Epithelial cell of proximal tubule (primary cell): ENCODE measurements around the gene SCN2A. TPM values are rescaled to one million over a fixed set of nuclear protein-coding genes. Genes with fewer than 3 reads are reported as not detected.

Experiments used
- DNase-seq: peaks from one replicate; pipeline ENCODE4 v3.0.0-alpha.2; 2011; ENCODE audit warnings: low read depth
- H3K4me3 ChIP-seq: 2 replicates; pipeline ENCODE4 v1.5.1; 2011; ENCODE audit warnings: low read depth, mild to moderate bottlenecking, low read length
- CTCF ChIP-seq: conservative IDR thresholded peaks from 2 replicates; pipeline ENCODE4 v1.5.1; 2012; ENCODE audit warnings: low read depth, mild to moderate bottlenecking, low read length
- total RNA-seq: library from RNA; depleted of rRNA; stranded (reverse); fragments of >200 nt; gene quantifications from 2 replicates; pipeline ENCODE4 v1.2.3, GENCODE V29; 2015

Gene SCN2A
- total RNA-seq, 1 donor from 2014 or later = under 0.01 TPM

GRCh38 chr2:165277295-165277694, 38.1 kb downstream of the SCN2A start:
- DNase-seq = no peak
- H3K4me3 ChIP-seq = no peak overlapping the region
- no peak for TF ChIP-seq CTCF

- no peak overlapping the region for H3K4me3 ChIP-seq
- no peak for DNase-seq
- TF ChIP-seq CTCF = no peak
These were observed 38.8 kb downstream of the SCN2A start for GRCh38 chr2:165277860-165278656.

- DNase-seq = no peak
- TF ChIP-seq CTCF = no peak
- no peak overlapping the region for H3K4me3 ChIP-seq
These were observed 41.1 kb downstream of the SCN2A start for GRCh38 chr2:165280356-165280755.

- no peak overlapping the region for H3K4me3 ChIP-seq
- no peak for DNase-seq
- TF ChIP-seq CTCF = no peak
These were observed 42.2 kb downstream of the SCN2A start for GRCh38 chr2:165281387-165281786.

GRCh38 chr2:165283342-165283741, 44.1 kb downstream of the SCN2A start:
- H3K4me3 ChIP-seq = no peak overlapping the region
- DNase-seq = no peak
- TF ChIP-seq CTCF = no peak

- H3K4me3 ChIP-seq = no peak overlapping the region
- DNase-seq = no peak
- no peak for TF ChIP-seq CTCF
These were observed 48.0 kb downstream of the SCN2A start for GRCh38 chr2:165287094-165287778.

GRCh38 chr2:165289069-165289468, 49.9 kb downstream of the SCN2A start:
- TF ChIP-seq CTCF = no peak
- DNase-seq = no peak
- H3K4me3 ChIP-seq = no peak overlapping the region
